Activated T-cell treated with anti-CD3 and anti-CD28 coated beads, Interleukin-2, amount 50 U/mL, for 24 hours (primary cell): ENCODE results near the gene NRXN3.
A peak's percentile ranks its signal among the peaks of the same experiment; 100 is the strongest.
"Not testable (repeated sequence)": the region's sequence is repeated elsewhere in the genome, so short reads cannot be mapped to it uniquely, and the experiment has no call there.

Experiments
- DNase-seq: peaks from one replicate; pipeline ENCODE4 v3.0.0-alpha.2; 2020
- H3K27ac Mint-ChIP-seq: 2 replicates; pipeline ENCODE4 v1.8.0; 2020; ENCODE audit warnings: mild to moderate bottlenecking, mixed read lengths
- H3K27me3 Mint-ChIP-seq: 2 replicates; pipeline ENCODE4 v1.8.0; 2020; ENCODE audit warnings: mixed read lengths
- H3K36me3 Mint-ChIP-seq: 2 replicates; pipeline ENCODE4 v1.8.0; 2020; ENCODE audit warnings: low read depth, mixed read lengths
- H3K4me1 Mint-ChIP-seq: 2 replicates; pipeline ENCODE4 v1.8.0; 2020; ENCODE audit warnings: low read depth, mixed read lengths
- H3K4me3 Mint-ChIP-seq: 2 replicates; pipeline ENCODE4 v1.8.0; 2020; ENCODE audit warnings: mild to moderate bottlenecking, moderate library complexity, mixed read lengths
- H3K9me3 Mint-ChIP-seq: 2 replicates; pipeline ENCODE4 v1.8.0; 2020; ENCODE audit warnings: mixed read lengths

NRXN3 gene

DNA sequence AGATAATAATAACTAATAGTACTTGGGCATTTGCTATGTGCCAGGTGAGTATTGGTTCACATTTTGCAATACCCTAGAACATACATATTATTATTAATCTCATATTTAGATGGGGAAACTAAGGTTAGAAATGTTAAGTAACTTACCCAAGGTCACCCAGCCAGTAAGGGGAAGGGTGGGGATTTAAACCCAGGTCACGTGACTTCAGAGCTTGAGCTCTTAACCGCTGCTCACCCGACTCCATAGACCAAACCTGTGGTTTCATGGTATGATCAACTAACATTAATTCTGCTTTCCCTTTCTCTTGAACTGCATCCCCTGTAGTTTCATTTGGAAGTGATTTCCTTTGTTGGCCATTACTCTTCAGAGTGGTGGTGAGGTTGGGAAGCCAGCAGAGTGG lies 242.3 kb downstream of the NRXN3 start:
- Mint-ChIP-seq H3K4me3 (no peak overlapping the region), H3K9me3 (peaks cover 3% of the 10 kb centered on the region), H3K36me3 (no peaks in the 10 kb centered on the region), H3K27me3 (no peaks in the 10 kb centered on the region), H3K27ac (no peak overlapping the region), H3K4me1 (no peaks in the 10 kb centered on the region)
- DNase-seq, result no peak

DNA sequence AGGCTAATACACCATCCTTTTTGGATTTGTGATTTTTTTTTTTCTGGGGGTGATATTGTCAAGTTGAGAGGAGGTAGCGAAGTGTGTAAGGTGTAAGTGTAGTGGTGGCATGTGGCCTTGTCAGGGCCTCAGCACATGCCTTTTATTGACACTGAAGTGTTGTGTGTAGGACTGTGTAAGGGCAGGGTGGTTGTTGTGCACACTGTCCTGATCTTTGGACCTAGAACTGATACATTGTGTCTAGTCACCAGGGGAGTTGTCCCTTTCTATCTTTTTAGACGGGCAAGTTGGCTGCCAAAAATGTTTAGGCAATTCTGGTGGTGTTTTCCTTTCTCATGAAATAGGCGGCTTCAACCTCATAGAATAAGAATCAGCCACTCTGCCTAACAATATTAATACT lies 244.0 kb downstream of the NRXN3 start:
- Mint-ChIP-seq H3K4me3 (no peak overlapping the region), H3K27ac (no peak overlapping the region), H3K36me3 (no peaks in the 10 kb centered on the region), H3K9me3 (peaks cover 3% of the 10 kb centered on the region), H3K4me1 (no peaks in the 10 kb centered on the region), H3K27me3 (no peaks in the 10 kb centered on the region)
- no peak for DNase-seq

DNA sequence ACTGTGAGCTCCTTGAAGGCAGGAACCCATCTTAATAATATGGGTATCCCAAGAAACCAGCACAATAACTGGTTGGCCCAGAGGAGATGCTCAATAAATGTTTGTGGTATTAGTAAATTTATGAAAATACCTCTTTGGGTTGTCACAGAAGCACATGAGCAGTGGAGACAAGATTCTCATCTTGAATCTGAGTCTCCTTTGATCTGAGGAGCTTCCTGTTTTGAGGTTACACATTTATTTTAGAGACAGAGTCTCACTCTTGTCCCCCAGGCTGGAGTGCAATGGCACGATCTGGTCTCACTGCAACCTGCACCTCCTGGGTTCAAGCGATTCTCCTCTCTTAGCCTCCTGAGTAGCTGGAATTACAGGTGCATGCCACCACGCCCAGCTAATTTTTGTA lies 247.4 kb downstream of the NRXN3 start:
- DNase-seq, result no peak
- Mint-ChIP-seq H3K4me3 (no peak overlapping the region), H3K4me1 (no peaks in the 10 kb centered on the region), H3K27me3 (no peaks in the 10 kb centered on the region), H3K27ac (no peak overlapping the region), H3K9me3 (no peaks in the 10 kb centered on the region), H3K36me3 (no peaks in the 10 kb centered on the region)

DNA sequence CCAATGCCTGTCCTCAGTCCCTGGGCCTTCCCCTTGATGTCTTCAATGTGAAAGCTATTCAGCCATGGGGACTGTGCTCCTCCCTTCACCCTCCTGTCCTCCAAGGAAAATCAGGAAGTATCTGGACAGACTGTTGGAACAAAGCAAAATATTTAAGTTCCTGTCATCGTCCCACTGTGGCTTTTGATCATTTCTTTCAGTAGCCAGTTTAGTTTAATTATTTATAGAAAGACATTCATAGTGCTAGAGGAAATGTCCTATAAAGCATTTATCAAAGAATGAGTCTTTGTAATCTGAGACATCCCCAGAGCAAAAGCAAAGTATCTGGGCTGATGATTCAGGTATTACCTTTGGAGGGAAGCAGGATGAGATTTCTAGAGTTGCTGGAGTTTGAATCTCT lies 254.1 kb downstream of the NRXN3 start:
- no peak for DNase-seq
- no peaks in the 10 kb centered on the region for H3K36me3 Mint-ChIP-seq
- H3K4me1 Mint-ChIP-seq, result no peaks in the 10 kb centered on the region
- H3K4me3 Mint-ChIP-seq, result no peak overlapping the region
- H3K27ac Mint-ChIP-seq, result no peak overlapping the region
- peaks cover 3% of the 10 kb centered on the region for H3K27me3 Mint-ChIP-seq
- no peaks in the 10 kb centered on the region for H3K9me3 Mint-ChIP-seq

DNA sequence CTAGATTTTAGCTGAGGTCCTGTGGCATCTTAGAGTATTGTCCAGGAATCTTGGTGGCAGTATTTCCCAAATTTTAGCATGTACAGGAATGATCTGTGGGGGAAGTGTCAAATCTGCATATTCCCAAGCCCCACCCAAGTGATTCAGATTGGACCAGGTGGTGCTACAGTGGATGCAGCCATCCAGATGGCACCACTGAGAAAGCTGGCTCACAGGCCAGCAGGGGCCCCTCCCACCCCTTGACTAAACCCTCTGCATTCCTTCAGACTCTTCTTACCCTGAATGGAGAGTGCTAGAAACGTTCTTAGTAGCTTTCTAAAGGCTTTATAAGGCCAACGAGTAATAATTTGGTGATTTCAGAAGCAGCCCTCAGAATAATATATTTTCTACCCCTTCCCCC lies 255.2 kb downstream of the NRXN3 start:
- H3K27me3 Mint-ChIP-seq, result peaks cover 3% of the 10 kb centered on the region
- H3K9me3 Mint-ChIP-seq, result no peaks in the 10 kb centered on the region
- H3K4me1 Mint-ChIP-seq, result no peaks in the 10 kb centered on the region
- no peak overlapping the region for H3K27ac Mint-ChIP-seq
- H3K4me3 Mint-ChIP-seq, result no peak overlapping the region
- H3K36me3 Mint-ChIP-seq, result no peaks in the 10 kb centered on the region
- no peak for DNase-seq

DNA sequence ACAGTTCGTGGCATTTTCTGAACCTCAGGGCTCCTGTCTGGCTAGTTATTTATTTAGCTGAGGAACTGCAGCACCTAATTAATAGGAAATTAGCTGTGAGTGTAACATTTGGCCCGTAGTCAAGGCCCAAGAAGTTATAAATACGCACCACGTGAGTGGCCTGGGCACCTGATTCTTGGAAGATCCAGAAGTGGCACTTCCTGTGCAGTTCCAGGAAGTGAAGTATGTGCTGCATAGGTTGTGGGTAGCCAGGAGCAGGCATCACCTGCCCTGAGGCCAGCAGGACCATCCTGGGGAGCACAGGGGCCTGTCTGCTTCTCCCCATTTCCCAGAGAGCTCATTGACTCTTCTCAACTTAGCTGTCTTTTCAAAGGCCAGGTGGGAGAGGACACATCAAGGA lies 255.6 kb downstream of the NRXN3 start:
- Mint-ChIP-seq H3K4me1 (no peaks in the 10 kb centered on the region), H3K36me3 (no peaks in the 10 kb centered on the region), H3K9me3 (no peaks in the 10 kb centered on the region), H3K4me3 (no peak overlapping the region), H3K27ac (no peak overlapping the region), H3K27me3 (peaks cover 3% of the 10 kb centered on the region)
- no peak for DNase-seq

DNA sequence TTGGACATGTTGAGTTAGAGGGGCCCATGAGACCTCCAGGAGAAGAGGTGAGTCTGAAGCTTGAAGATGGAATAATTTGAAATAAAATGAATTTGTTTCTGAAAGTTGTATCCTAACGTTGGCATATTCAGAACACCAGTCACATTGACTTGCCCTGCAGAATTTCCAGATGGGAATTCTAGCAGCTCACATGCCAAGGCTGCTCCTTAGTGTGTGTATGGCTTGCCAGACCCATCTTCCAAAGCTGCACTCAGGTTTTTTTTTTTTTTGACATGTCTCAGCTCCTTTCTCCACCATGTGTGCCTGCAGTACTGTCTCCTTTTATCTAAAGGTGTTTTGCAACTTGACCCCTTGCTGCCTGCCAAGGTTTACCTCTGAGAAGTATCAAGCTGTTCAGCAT lies 261.9 kb downstream of the NRXN3 start:
- Mint-ChIP-seq H3K4me1 (no peaks in the 10 kb centered on the region), H3K4me3 (no peak overlapping the region), H3K36me3 (no peaks in the 10 kb centered on the region), H3K27ac (no peak overlapping the region), H3K27me3 (peaks cover 3% of the 10 kb centered on the region), H3K9me3 (no peaks in the 10 kb centered on the region)
- DNase-seq, result no peak

DNA sequence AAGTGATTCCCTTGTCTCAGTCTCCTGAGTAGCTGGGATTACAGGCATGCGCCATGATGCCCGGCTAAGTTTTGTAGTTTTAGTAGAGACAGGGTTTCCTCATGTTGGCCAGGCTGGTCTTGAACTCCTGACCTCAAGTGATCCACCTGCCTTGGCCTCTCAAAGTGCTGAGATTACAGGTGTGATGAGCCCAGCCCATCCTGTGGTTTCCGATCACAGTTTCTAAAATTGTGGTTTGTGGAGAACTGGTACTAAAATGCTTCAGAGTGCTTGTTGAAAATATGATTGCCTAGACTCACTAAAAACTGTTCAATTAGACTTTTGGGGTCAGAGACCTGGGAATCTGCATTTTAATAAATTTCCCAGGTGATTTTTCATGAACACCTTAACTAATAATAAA lies 267.3 kb downstream of the NRXN3 start:
- not testable (repeated sequence) for H3K4me1 Mint-ChIP-seq, H3K27me3 Mint-ChIP-seq, H3K4me3 Mint-ChIP-seq, H3K9me3 Mint-ChIP-seq, DNase-seq, H3K27ac Mint-ChIP-seq, H3K36me3 Mint-ChIP-seq

DNA sequence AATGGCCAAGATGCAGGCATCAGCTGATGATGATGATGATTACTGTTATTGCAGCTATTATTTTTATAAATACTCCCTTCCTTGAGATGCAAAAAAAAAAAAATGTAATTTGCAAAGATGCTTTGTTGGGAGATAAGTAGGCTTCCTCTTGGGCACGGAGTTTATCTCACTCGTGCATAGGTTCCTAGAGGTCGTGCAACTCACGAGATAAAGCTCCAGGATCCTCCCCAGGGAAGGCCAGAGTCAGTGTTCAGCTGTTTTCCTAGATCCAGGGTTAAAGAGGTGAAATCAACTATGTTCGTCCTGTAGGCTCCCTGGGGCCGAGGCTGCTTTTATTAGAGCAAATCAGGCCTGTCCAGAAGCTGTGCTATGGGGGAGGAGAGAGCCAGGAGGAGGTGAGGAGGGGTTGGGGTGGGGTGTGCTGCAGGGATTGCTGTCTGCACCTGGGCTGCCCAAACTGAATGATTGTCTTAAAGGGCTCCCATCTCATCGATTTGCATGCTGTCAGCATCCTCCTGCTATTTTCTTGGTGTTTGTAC lies 270.3 kb downstream of the NRXN3 start:
- Mint-ChIP-seq H3K9me3 (no peaks in the 10 kb centered on the region), H3K4me1 (no peaks in the 10 kb centered on the region), H3K27me3 (peaks cover 3% of the 10 kb centered on the region), H3K27ac (no peak overlapping the region), H3K4me3 (no peak overlapping the region), H3K36me3 (no peaks in the 10 kb centered on the region)
- DNase-seq, result no peak

DNA sequence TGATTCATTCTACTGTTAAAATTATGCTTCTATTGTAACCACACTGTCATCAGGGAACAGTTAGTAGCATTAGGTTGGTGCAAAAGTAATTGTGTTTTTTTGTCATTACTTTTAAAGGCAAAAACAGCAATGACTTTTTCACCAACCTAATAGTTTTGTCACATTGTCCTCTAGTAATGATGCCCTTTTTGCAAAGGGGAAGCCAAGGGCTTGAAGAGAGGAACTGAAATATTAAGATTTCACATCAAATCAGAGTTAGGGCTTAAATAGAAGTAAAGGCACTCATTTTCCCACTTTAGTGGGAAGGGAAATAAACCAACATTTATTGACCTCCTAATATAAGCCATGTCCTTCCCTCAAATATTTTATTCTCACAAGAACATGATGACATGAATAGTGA lies 273.7 kb downstream of the NRXN3 start:
- H3K4me3 Mint-ChIP-seq, result no peak overlapping the region
- H3K4me1 Mint-ChIP-seq, result no peaks in the 10 kb centered on the region
- no peak for DNase-seq
- H3K36me3 Mint-ChIP-seq, result no peaks in the 10 kb centered on the region
- no peak overlapping the region for H3K27ac Mint-ChIP-seq
- no peaks in the 10 kb centered on the region for H3K9me3 Mint-ChIP-seq
- H3K27me3 Mint-ChIP-seq, result no peaks in the 10 kb centered on the region

DNA sequence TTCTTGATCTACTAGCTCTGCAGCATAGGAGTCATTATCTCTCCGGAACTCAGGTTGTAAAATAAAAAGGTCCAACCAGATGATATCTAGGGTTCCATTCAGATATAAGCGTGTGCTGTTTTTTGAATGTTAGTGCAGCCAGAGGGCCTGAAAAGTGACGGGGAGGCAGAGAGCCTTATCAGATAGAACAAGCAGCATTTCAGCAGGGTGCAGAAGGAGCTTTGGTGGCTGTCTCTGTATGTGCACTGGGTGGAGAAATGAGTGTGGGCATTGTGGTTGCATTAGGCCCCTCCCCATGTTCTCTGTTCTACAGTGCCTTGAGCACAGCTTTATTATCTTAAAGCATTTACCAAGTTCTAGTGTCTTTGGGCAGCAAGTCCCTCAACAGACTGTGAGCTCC lies 275.1 kb downstream of the NRXN3 start:
- no peak for DNase-seq
- H3K4me1 Mint-ChIP-seq, result no peaks in the 10 kb centered on the region
- H3K36me3 Mint-ChIP-seq, result no peaks in the 10 kb centered on the region
- no peaks in the 10 kb centered on the region for H3K27me3 Mint-ChIP-seq
- H3K4me3 Mint-ChIP-seq, result no peak overlapping the region
- H3K27ac Mint-ChIP-seq, result no peak overlapping the region
- H3K9me3 Mint-ChIP-seq, result no peaks in the 10 kb centered on the region

DNA sequence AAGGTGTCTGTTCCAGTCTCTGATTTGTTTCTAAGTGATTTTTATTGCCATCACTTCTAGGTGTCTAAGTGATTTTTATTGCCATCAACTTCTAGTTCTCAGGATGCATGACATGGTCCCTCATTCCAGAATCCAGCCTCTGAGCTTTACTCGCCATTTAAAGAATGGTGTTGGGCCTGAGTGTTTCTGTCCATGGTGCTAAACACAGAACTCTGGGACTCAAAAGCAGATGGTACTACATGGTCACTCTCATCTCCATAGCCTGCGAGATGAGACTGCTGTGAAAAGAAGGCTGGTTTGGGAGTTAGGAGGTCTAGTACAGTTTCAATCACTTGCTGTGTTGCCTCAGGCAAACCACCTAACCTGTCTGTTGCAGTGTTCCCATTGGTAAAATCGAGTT lies 276.6 kb downstream of the NRXN3 start:
- H3K4me1 Mint-ChIP-seq, result no peaks in the 10 kb centered on the region
- no peak overlapping the region for H3K4me3 Mint-ChIP-seq
- H3K27ac Mint-ChIP-seq, result no peak overlapping the region
- no peak for DNase-seq
- no peaks in the 10 kb centered on the region for H3K9me3 Mint-ChIP-seq
- no peaks in the 10 kb centered on the region for H3K36me3 Mint-ChIP-seq
- H3K27me3 Mint-ChIP-seq, result no peaks in the 10 kb centered on the region

DNA sequence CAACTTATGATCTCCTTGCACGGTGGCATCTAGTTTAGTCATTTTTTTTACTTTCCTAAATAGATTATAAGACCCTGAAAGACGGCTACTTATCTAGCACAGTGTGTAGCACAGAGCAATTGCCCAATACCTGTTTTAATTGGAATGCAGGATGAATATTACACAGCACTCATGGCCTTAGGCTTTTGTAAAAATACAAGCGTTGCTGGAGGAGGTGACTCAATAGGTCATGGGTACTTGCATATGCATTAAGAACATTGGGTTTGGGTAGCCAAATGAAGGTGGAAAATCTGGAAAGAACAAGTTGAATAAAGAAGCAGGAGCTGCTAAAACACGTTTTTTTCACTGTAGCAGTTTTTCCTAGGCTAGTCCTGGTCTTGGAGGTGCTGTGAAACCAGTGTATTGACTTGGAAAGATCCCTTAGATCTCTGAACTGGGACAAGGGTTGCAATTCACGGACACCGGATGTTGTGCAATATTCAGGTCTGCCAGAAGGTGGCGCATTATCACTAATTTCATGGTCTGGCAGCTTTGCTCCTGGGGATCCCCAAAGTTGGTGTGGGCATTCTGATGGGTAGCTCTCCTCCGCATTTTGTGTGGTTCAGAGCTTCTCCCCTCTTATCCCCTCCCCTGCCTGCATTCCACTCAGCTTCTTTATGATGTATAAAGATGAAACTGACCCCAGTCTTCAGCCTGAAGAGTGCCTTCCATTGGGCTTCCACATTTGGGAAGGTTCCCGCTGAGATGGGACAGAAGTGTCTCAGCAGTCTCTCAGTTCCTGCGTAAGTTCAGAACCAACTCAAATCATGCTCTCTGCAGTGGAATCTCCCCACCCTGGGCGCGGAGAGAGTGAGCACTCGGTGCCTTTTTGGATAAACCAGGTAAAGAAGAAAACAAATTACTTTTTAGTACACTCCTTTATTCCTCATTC lies 278.3 kb downstream of the NRXN3 start:
- Mint-ChIP-seq H3K9me3 (no peaks in the 10 kb centered on the region), H3K27me3 (no peaks in the 10 kb centered on the region), H3K27ac (no peak overlapping the region), H3K4me3 (no peak overlapping the region), H3K36me3 (no peaks in the 10 kb centered on the region), H3K4me1 (no peaks in the 10 kb centered on the region)
- peak; percentile 31 for DNase-seq

DNA sequence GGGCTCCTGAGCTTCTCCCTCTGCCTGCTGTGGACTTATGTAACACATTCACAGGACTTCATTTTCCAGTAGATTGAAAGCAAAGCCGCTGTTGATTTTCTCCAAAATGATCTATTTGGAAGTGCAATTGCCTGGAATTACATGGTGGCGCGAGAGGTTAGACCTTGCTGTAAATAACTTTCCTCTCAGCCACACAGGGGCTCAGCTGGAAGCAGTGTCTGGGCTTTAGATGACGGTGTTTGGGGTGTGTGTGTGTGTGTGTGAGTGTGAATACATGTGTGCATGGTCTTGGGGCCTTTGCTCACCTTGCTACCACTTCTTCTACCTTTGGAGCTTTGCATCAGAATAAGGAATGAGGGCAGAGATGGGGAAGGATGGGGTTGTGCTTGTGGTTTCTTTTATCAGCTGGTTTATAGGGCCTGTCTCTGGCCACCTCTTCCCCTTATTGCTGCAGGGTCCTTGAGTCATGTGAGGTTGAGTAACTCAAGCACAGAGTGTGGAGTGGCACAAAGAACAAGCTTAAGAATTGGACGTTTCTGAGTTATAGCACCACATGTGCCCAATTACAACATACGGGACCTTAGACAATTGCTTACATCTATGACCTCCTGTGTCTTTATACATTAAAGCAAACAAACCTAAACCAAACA lies 280.6 kb downstream of the NRXN3 start:
- DNase-seq, result no peak
- Mint-ChIP-seq H3K4me1 (no peaks in the 10 kb centered on the region), H3K4me3 (no peak overlapping the region), H3K27me3 (no peaks in the 10 kb centered on the region), H3K27ac (no peak overlapping the region), H3K9me3 (no peaks in the 10 kb centered on the region), H3K36me3 (no peaks in the 10 kb centered on the region)

DNA sequence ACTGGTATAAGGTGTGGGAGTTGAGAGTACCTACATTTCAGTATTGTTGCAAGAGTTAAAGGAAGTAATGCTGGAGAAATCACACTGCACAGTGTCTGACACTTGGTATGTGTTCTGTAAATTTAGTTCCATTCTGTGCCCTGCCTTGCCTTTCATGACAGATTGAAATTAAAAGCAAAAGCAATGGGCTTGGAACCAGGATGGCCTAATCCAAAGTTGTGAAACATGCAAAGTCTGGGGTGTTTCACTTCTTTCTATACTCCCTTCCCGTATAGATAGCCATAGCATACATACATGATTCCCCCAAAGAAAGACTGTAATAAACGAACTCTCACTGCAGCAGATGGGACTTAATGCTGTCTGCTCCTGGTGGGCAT lies 281.1 kb downstream of the NRXN3 start:
- Mint-ChIP-seq H3K27ac (no peak overlapping the region), H3K4me3 (no peak overlapping the region), H3K4me1 (no peaks in the 10 kb centered on the region), H3K9me3 (no peaks in the 10 kb centered on the region), H3K36me3 (no peaks in the 10 kb centered on the region), H3K27me3 (no peaks in the 10 kb centered on the region)
- DNase-seq, result no peak
